ENCODE results near the gene C14orf119.

C14orf119 gene

GRCh38 chr14:23149745-23150144, 54.4 kb downstream of the C14orf119 start:
- no peak for DNase-seq (ENCODE audit: low spot score)

Data from COLO829 (cell line).